GM18499 (cell line): Measurements from ENCODE around the gene CD47.
A peak's percentile ranks its signal among the peaks of the same experiment; 100 is the strongest.

ENCODE experiments used
- ATAC-seq: cut with Tn5 transposase; IDR thresholded peaks from one replicate; pipeline ENCODE4 v1.9.1; 2021; ENCODE audit warnings: moderate number of reproducible peaks; ENCODE audit not compliant: insufficient read depth, unreplicated experiment

CD47 gene

GRCh38 chr3:108060331-108060730 lies 30.5 kb downstream of the CD47 start:
- ATAC-seq: no peak

- ATAC-seq: no peak
Measured at GRCh38 chr3:108055931-108056330, 34.9 kb downstream of the CD47 start.

- ATAC-seq: no peak
Measured at GRCh38 chr3:108054935-108055334, 35.9 kb downstream of the CD47 start.

DNA sequence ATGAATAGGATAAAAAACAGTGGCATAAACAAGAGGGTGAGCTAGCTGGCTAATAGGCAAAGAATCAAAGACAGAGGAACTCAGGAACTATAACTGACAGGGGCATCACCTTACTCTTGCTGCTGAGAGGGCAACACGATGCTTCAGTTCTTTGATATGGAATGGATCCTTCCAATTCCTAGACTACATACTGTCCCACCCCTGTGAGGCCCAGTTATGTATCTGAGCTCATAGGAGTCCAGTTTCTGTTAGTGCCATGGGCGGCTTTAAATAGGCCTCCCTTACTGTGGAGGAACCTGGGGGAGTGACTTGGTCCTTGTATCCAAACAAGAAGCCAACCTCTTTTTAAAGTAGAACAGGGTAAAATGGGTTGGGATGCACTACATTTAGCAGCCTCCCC lies 37.3 kb downstream of the CD47 start:
- no peak for ATAC-seq

DNA sequence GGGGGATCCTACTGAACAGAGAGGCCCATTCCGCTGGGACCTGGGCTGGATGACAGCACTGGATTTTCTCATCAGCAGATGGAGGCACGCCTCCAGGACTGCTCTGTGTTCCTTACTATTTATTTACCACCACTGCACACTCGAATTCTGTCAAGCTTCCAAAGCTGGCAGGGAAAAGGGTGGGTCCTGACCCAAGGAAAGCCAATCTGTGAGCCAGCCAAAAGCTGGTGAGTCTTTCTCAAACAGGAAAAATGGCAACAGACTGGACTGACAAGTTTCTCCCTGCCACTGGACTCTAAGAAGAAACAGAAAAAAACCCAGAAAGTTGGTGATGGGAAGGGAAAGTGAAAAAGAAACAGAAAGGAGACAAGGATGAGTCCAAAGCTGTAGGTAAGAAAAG lies 37.8 kb downstream of the CD47 start:
- no peak for ATAC-seq

GRCh38 chr3:108051005-108051404 lies 39.8 kb downstream of the CD47 start:
- ATAC-seq: no peak

DNA sequence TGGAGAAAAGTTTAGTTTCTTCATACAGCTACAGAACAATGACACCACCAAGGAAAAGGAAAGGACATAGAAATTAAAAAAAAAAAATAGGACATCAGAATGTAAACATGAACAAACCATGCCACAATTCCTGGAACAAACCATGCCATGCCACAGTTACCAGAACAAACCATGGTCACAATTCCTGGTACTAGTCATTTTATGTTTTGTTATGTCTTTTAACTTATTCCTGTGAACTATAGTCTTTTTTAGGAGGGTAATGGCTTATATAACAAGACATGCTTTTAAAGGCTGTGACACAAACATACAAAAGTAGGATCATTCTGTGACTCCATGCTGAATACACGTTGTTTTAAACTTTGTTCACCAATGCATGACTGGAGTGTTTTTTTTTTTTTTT lies 42.8 kb downstream of the CD47 start:
- no peak for ATAC-seq

DNA sequence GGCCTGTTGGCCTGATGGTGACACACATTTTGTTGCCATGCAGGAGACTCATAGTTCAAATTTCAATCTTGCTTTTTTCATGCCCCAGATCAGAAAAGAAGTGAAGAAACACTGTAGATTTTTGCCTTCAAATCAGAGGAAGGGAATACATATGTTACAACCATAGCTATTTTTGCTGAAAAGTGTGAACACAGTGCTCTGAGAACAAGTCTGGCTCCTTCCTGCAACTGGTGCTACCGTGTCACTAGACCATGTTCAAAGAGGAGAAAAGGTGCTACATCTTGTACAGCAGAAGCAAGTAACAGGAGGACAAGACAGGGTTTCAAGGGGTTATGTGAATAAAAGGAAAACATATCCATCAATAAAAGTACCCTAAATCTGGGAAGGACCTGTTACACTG lies 44.6 kb downstream of the CD47 start:
- no peak for ATAC-seq

GRCh38 chr3:108044699-108045098 lies 46.1 kb downstream of the CD47 start:
- ATAC-seq: no peak

GRCh38 chr3:108042300-108042699 lies 48.5 kb downstream of the CD47 start:
- ATAC-seq: no peak

GRCh38 chr3:108041253-108041652 lies 49.6 kb downstream of the CD47 start:
- ATAC-seq: no peak

DNA sequence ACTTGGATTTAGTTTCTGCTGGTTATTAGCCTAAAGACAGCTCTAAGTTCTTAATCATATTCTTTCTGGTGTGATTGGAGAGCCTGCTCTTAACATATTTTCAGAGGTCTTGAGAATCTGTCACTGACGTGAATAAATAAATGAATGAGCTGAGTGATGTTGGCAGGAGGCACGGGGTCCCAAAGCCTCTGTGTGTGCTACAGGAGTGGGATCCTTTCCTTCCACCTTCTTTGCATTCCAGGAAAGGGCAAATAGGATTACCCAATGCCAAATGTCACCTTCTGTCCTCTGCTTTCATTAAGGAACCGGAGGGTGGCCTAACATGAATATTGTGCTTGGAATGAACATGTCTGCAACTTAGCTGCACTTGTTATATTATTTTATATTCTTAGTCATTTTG lies 53.1 kb downstream of the CD47 start:
- ATAC-seq: no peak

- peak; percentile 76 for ATAC-seq
Measured at GRCh38 chr3:108036984-108037741, 53.7 kb downstream of the CD47 start.

DNA sequence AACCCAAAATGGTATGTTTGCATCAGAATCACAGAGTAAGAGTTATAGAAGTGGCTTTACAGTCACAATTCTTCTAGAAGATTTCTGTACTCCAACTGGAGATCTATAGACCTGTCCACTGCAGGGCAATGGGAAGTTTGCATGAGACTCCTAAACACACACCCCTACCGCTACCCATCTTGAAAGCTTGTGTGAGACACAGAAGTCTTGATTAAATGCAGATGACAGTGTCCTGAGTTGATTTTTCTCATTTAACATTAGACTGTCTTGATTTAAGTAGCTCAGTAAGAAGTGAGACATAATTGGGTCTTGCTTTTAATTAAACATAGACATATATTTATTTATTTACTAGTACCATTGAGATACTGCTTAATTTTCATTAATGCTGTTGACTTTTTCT lies 54.4 kb downstream of the CD47 start:
- ATAC-seq: no peak

DNA sequence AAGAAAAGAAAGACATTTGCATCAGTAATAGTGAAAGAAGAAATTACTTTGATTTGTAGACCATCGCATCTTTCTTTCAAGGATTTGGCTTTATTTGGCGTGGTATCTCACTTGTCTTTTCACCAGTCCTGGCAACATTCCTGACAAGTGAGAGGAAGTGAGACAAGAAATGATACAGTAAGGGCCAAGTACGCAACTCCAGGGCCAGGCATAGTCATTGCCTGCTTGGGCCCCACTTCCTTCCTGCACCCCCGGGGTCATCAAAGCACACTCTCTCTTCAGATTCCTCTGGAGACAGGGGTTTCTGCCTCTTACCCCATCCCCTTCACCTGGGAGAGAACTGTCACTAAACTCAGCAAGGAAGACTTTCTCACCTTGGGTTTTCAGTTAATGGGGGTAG lies 55.1 kb downstream of the CD47 start:
- ATAC-seq: no peak

GRCh38 chr3:108031895-108032294 lies 58.9 kb downstream of the CD47 start:
- ATAC-seq: no peak

DNA sequence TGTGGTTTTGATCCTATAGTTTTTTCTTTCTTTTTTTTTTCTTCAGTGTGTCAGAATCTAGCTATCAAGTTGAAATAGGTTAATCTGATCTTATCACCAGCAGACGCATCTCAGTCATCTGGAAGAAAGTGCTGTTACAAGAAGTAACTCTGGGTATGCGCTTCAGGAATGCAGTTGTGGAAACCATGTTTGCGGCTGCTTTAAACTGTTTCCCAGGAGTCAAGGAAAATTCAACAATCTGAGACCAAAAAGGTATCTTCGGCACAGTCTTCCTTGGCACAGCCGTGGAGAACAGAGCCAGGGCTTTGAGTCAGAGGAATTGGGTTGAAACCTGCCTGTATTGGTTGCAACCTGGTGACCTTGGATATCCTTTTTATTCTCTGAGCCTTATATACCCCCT lies 59.9 kb downstream of the CD47 start:
- no peak for ATAC-seq

DNA sequence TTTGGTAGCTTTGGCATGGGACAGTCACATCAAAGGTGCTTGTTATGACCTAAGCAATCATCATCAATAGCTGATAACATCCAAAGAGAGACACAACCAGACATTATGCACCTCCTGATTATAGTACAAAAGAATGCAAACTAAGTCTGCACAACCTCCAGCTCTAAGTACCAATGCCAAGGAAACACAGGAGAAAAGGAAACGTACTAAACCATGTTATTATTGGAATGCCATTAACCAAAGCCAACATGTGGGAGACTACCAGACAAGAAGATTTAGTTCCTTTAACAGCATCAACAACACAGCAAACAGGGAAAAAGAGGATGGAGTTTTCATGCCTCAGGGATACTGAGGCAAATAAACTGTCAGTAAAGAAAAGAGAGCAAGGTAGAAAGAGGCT lies 61.4 kb downstream of the CD47 start:
- no peak for ATAC-seq

- ATAC-seq: no peak
Measured at GRCh38 chr3:108028896-108029295, 61.9 kb downstream of the CD47 start.

DNA sequence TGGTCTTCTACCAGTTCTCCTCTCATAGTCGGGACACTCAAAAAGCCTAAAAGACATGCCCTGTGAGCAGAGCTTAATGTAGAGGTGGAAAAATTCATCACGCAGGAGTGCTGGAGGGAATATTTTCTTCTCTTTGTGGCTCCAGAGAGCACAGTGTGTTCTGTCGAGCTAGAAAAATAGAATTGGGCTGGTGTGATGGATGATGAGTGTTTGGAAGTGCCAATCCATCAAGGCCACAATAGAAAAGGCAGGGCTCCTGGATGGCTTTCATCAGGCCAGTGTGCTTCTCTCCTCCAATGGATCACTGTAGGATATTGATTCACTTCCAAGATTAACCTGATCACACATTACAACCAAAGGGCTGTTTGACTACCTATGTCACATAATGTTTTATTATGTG lies 65.7 kb downstream of the CD47 start:
- no peak for ATAC-seq

DNA sequence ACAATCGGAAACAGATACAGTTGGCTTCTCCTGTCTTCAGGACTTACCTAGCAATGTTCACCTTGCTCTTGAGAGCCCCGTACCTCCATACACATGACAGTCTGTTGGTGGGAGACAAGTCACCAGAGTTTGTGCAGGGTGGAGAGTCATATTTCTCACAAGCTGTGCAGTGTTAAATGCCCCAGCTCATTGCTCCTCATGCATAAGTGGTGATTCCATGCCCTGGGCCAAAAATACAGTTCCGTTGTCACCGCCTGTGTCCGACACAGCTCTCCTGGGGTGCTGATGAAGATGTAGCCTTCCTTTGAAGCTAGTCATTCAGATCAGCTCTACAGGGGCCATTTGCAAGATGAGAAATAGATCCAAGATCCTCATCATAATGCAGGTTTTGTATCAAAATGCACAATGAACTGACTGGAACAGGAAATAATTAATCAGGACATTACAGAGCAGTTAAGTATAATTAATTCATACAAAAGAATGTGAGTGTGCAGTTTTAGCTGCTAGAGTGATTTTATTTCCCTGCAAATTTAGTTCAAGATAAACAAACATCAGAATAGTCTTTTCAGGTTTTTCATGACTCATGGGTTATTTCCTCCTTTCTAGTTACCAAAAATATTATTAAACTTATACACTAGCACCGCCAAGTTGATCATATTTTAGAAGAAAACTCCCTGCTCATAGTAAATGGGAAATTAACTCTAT lies 66.5 kb downstream of the CD47 start:
- ATAC-seq: no peak
